Suppressor macrophage (primary cell): ENCODE measurements around the gene POLE.
"Not testable (repeated sequence)": the region's sequence is repeated elsewhere in the genome, so short reads cannot be mapped to it uniquely, and the experiment has no call there.

Experiments
- DNase-seq, 4 experiments: peaks; one replicate each; pipeline ENCODE4 v3.0.0-alpha.2; 2020 to 2022

The POLE gene

DNA sequence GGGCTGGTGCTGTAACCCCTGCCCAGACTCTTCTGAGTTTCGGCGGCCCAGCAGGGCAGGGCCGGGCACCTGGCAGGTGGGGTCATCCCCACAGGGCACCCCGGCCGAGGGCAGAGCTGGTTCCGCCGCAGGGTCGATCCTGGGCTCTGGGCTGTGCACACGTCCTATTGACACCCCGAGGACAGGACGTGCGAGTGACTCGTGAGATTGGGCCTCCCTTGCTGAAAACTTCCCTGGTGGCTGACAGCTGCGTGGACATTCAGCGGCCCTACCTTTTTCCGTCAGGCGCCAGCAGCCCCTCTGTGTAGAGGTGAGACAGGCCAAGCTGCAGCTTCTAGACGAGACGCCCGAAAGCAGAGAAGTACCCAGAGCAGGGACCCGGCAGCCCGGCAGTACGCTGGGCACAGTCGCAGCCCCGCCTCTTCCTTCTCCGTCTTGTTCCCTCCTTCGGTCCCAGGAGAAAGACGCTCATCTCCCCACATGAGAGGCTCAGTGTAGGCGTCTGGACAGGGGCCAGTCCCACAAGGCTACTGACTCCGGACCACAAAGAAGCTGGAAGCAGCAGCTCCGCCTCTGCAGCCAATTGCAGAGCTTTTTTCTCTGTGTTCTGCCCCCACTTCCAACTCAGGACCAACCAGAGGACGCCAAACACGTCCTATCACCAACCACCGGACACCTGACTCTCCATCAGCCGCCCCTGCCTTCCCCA, 76.9 kb downstream of the POLE start, which contains the start of gene LRCOL1:
LRCOL1 (minus strand) TSS at position 532 of the 709 bp plus-strand sequence. CDS start 4,331 bp downstream, outside the sequence.
- DNase-seq, result peak; percentile 61 to 84 (median 82)

DNA sequence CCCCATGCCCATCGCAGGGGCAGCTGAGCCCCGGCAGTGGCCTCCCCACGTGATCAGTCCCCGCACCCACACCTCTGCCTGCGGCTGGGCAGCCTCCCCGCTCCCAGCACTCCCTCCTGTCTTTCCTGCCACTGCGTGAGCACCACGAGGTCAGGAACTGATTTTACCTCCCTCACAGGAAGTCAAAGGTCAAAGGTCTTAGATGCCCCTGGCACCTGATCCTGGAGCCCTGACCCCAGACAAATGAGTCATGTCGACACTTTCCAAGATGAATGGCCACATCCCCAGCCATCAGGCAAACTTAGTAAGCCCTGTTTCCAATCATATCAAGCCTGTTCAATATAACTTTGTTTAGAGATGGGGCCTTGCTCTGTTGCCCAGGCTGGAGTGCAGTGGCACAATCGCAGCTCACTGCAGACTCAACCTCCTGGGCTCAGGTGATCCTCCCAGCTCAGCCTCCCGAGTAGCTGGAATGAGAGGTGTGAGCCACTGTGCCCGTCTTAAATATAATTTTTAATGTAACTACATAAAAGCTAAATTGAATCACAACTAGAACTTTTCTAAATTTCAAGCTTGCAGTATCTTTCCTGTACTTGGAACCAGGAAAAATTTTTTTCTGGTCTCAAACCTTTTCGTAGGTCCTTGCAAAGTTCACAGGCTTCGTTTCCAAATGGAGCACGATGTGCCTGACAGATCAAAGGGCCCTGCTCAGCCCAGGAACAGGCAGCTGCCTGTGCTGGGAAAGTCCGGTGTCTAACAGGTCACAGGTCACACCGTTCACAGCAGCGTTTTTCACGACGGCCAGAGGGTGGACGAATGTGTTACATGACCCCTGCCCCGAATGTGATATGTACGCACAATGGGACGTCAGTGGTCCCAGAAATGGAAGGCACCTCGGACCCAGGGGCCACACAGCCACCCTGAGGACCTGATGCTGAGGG, 78.6 kb downstream of the POLE start:
- DNase-seq, result peak in 1 of 4 experiments; percentile 15

DNA sequence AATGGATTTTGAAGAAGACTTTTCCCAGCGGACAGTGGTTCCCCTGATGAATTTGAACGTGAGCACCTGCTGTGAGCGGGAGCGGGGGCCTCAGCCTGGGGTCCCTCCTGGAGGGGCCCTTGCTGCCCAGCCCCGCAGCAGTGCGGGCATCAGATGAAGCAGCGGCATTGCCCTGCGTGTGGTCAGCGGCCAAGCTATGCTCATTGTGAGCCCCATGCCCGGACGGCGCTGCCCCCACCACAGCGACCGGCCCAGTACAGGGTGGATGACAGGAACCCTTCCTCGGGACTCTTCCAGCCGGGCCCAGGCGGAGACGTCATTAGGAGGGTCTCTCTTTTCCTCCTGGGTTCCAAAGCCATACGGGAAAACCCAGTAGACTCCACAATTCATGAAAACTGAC, 80.2 kb downstream of the POLE start:
- no peak for DNase-seq

DNA sequence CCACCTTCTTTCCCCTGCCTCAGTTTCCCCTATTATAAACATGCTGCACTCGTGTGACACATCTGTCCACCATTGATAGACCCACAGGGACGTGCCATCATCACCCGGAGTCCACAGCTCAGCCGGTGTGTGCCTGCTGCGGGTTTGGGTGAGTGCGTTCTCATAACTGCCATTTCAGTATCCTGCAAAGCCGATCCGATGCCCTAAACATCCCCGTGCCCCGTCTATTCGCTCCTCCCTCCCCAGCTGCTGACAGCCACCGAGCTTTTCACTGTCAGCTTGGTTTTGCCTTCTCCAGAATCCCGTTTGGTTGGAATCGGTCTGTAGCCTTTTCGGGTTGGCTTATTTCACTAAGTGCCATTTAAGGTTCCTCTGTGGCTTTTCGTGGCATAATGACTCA, 80.7 kb downstream of the POLE start:
- no peak for DNase-seq

DNA sequence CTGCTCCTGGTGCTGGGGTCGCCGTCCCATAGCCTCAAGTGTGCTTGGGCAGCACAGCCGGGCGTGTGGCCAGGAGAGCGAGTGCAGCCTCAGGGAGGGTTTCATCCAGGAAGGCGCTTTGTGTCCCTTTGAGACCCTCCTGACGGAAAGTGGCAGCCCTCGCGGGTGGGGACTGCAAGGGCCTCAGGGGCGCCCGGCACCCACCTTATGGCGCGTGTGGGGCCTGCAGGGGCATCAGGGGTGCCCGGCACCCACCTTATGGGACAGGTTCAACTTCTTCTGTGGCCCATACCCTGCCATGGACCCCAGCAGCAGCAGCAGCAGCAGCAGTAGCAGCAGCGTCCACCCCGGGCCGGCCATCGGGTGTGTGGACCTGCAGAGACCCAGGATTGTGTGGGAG, 81.2 kb downstream of the POLE start:
- no peak for DNase-seq

DNA sequence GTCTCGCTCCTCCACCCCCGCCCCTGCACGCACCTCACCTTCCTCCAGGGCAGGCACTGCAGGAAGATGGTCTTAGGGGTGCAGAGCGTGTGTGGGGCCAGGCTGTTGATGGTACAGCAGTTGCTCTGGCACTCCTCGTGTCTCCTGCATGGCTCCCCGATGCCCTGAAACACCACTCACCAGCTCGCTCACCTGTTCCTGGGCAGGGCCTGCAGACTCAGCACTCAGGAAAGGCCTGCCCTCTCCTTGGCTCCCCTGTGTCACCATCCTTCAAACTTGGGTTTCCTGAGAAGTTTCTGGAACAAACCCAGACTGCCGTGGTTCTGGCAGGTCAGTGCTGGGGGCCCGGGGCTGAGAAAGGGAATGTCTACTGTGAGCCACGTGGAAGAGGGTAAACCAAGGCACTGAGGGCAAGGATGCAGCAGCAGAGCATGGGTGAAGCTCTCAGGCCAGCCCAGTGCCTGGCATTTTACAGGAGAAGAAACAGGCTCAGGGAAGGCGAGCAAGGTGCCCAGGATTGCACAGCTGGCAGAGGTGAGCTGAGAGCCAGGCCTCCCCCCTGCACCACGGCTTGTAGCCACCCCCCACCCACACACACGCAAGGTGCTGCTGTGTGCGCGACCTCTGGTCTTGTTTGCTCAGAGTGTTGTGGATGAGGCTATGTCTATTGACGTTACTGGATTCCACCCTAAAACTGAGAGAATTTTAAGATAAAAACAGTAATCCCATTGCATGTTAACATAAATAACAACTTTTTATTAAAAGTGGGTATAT, 82.3 kb downstream of the POLE start:
- DNase-seq, result no peak

DNA sequence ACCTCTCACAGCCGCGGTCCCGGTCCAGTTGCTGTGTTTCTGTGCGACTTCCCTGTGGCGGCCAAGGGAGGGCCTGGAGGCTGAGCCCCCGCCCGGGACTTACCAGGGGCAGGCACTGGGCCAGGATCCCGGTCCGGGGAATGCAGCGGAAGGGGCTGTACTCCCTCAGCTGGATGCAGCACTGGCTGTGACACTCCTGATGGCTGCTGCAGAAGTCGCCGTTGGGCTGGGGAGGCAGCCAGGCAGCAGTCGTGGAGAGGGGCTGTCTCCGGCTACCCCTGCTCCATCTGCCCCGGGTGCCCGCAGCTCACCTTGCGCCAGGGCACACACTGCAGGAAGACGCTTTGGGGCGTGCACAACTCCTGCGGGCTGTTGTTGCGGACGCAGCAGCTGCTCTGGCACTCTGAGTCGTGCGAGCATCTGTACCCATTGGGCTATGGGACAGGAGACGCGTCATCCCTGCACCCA, 83.0 kb downstream of the POLE start:
- DNase-seq, result no peak

DNA sequence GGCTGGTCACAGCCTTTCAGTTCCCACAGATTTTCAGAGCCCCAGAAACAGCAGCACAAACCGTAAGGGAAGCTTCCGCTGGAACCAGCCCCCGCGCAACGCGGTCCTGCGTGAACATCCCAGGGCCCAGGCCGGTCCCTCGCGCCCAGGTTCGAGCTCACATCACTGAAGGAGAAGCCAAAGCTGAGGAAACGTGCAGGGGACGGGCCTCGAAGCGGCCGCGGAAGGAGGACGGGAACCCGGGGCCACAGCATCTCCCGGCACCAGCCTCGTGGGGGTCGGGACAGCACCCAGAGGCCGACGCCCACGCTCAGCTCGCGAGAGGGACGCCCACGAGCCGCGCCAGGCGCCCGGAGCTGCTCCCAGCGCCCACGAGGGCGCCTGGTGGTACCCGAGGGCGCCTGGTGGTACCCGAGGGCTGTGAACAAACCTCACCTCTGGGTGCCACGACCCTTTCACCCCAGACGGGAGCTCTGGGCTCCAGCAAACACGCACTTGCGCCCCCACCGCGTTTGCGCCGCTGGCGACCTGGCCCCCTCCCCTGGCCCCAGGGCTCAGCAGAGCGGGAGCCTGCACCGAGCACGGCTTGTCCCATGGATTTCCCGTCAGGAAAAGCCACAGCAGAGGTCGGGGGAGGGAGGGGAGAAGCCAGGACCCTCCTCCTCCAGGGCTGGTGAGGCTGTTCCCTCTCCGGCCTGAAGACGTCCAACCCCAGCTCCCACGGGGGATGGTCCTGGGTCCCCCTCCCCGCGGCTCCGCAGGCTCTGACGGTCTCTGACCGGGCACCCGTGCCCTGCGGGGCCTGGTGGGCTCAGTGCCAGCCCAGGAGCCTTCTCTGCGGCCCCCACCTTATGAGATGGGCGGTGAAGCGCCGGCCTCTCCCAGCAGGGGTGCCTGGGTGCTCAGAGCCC, 83.6 kb downstream of the POLE start:
- DNase-seq, result no peak

DNA sequence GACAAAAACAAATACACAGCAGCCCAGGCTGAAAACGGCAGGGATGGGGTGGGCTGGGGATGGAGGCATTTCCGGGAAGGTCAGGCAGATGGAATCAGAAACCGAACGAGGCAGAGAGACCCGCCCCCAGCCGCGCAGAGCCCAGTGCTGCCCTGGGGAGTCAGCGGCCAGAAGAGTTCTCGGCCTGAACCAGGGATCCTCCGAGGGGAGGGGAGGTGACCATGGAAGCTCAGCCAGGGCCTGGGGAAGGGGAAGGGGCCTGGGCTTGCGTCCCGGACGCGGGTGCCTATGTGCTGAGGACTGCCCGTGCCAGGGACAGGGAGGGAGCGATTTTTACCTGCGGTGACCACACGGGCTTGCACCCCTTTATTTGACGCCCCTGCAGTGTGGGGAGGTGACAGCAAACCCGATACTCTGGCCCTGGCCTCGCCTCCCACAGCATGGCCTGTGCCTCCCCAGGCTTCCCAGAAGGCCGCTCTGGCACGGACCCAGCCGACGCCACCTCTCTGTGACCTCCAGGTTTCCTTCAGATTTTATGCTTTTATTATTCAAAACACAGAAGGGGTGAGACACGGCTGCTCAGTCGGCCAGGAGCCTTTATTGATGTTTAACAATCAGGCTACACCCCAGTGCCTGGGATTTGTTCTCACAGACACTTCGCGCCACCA, 84.4 kb downstream of the POLE start:
- DNase-seq, result no peak

DNA sequence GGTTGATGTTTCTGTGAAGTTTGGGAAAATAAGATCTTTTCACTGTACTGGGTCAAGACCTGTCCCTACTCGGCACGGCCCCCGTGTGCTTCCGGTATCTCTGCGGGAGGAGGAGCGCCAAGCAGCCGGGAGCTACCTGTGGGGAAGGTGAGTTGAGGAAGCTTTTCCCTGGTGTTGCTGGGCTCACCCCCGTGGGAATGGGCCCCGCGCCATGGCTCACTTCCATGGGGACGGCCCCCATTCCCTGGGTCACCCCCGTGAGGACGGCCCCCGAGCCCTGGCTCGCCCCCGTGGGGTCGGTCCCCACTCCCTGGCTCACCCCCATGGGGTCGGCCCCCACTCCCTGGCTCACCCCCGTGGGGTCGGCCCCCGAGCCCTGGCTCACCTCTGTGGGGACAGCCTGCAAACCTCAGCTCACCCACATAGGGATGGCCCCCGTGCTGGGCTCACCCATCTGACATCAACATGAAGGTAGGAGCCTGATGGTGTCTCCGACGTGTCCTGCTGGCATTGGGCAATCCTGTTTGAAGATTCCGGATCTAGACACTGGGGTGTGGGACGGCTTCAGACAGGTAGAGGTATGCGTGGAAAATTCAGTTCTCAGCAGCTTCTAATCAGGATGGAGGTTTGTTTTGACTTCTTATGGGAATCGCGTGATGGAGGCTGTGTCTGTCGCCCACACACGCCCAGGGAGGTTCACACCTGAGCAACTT, 85.8 kb downstream of the POLE start:
- no peak for DNase-seq

DNA sequence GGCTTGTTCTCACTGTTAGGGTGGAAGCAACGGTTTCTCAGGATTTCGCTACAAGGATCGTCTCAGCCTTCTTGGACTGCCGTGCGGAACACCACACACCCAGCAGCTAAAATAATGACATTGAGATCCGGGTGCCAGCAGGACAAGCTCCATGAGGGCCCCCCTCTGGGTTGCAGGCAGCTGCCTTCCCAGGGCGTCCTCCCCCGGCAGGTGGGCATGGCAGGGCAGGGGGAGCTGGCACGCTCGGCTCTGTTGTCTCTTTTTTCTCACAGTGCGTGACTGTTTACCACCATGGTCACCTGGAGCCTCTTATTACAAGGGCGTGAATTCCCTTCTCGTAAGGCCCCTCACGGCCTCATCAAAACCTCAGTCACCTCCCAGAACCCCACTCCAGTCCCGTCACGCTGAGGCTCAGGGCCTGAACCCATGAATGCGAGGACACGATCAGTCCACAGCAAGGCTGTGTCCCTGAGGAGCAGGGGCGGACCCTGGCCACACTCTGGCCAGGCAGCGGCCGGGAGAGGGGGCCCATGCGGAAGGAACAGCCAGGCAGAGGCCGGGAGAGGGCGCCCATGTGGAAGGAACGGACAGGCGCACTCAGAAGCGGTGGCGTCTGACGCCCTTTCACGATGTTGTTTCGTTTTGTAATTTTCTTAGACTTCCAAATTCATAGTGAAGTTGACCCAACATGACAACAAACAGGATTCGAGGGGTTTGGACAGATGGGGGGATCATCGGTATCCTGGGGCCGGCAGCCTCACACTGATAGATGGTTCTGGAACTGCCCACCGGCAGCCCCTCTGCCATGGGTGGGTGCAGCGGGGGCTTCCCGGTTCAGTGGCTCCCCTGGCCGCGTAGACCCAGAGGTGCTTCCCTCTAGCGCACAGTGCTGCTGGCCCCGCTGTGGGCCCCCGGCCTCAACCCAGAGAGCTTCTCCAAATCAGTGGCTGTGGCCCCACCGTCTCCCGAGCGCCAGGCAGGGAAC, 86.8 kb downstream of the POLE start:
- DNase-seq, result peak; percentile 64 to 87 (median 74)

DNA sequence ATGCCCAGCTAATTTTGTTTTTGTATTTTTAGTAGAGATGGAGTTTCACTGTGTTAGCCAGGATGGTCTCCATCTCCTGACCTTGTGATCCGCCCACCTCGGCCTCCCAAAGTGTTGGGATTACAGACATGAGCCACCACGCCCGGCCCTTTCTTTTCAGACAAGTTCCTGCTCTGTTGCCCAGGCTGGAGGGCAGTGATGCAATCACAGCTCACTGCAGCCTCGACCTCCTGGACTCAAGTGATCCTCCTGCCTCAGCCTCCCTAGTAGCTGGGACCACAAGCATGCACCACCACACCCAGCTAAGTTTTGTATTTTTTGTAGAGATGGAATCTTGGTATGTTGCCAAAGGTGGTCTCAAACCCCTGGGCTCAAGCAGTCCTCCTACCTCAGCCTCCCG, 87.6 kb downstream of the POLE start:
- not testable (repeated sequence) for DNase-seq

DNA sequence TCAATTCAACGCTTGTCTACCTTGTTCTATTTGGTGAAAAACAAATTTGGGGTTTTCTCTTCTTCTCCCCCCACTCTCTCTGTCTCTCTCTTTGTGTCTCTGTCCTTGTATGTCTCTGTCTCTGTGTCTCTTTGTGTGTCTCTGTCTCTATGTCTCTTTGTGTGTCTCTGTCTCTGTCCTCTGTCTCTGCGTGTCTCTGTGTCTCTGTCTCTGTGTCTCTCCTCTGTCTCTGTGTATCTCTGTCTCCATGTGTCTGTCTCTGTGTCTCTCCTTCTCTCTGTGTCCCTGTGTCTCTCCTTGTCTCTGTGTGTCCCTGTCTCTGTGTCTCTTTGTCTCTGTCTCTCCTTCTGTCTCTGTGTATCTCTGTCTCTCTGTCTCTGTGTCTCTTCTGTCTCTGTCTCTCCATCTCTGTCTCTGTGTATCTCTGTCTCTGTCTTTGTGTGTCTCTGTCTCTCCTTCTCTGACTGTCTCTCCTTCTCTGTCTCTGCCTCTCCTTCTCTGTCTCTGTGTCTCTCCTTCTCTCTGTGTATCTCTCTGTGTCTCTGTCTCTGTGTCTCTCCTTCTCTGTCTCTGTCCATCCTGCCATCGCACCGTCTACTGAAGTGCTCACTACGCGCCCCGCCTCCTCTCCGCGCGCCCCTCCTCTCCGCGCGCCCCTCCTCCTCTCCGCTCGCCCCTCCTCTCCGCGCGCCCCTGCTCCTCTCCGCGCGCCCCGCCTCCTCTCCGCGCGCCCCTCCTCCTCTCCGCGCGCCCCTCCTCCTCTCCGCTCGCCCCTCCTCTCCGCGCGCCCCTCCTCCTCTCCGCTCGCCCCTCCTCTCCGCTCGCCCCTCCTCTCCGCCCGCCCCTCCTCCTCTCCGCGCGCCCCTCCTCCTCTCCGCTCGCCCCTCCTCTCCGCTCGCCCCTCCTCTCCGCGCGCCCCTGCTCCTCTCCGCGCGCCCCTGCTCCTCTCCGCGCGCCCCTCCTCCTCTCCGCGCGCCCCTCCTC, 89.5 kb downstream of the POLE start:
- peak in 2 of 4 experiments; percentile 29 to 41 for DNase-seq

DNA sequence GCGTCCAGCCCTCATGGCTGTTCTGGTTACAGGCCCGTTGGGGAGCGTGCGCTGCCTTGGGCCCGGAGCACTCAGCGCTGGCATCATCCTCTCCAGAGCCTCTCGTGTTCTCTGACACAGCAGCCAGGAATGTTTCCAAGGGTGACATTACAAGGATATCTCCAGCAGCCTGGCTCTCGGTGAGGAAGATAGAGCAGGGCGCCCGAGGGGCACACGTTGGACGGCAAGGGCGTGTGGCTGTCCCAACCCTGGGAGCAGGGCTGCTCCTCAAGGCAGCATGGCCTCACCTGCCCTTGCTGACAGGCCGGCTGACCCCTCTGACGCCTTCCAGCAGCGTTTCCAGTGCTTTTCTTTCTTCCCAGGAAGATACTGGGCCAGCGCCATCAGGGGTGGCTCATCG, 91.1 kb downstream of the POLE start:
- DNase-seq, result no peak

DNA sequence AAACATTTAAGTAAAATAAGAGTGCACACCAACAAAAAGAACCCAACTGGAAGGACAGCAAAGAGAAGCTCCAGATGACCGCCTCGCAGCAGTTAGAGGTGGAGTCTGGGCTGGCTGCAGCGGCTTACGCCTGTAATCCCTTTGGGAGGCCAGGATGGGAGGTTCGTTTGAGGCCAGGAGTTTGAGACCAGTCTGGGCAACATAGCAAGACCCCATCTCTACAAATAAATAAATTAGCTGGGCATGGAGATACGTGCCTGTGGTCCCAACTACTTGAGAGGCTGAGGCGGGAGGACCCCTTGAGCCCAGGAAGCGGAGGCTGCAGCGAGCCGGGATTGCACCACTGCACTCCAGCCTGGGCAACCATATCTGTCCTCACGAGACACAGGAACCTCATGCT, 92.0 kb downstream of the POLE start:
- DNase-seq, result peak in 1 of 4 experiments; percentile 31

DNA sequence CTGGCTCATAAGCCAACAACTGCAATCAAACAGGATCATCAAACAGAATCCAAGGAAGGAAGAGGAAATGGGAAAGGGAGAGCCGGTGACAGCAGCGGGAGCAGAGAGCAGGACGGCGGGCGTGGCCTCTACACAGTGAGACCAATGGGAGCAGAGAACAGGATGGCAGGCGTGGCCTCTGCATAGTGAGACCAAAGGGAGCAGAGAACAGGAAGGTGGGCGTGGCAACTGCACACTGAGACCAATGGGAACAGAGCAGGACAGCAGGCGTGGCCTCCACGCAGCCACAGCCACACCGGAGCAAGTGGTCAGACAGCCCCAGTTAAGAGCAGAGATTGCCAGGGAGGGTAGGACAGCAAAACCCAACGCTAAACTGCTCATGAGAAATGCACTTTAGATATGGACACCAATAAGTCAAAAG, 93.2 kb downstream of the POLE start:
- peak; percentile 7 to 62 (median 44) for DNase-seq

DNA sequence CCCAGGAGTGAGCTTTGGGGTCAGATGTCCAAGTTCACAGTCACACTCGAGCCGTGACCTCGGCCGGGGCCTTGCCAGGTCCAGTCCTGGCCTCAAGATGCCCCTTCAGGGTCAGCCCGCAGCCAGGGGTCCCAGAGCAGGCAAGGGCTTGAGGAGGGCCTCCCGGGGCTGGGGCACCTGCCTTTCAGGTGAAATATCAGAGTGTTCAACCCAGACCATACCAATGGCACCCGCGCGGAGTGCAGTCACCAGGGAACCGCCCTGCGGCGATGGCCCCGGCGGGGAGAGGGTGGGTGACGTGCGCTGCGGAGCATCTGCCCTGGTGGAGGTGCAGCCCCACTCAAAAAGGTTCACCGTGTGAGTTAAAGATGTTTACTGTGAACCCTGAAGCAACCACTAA, 93.6 kb downstream of the POLE start:
- DNase-seq, result no peak

DNA sequence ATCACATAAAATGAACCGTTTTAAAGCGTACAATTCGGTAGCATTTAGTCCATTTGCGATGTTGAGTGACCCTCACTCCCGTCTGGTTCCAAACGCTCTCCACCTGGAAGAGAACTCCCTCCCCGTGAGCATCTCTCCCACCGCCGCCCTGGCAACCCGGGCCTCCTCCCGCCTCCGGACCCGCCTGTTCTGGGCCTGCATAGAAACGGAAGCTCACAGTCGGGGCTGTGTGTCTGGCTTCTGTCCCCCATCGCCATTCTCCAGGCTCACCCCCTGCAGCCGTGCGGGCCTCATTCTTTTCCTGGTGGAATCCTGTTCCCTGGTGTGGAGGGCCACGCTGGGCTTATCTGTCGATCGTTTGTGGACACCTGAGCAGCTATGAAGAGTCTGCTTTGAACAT, 94.1 kb downstream of the POLE start:
- DNase-seq, result no peak
